ENCODE results near the gene DAP. TPM values are rescaled to one million over a fixed set of nuclear protein-coding genes. Genes with fewer than 3 reads are reported as not detected.

The DAP gene
- total RNA-seq, 1 experiment from 2014 or later = 35.8 TPM

DNA sequence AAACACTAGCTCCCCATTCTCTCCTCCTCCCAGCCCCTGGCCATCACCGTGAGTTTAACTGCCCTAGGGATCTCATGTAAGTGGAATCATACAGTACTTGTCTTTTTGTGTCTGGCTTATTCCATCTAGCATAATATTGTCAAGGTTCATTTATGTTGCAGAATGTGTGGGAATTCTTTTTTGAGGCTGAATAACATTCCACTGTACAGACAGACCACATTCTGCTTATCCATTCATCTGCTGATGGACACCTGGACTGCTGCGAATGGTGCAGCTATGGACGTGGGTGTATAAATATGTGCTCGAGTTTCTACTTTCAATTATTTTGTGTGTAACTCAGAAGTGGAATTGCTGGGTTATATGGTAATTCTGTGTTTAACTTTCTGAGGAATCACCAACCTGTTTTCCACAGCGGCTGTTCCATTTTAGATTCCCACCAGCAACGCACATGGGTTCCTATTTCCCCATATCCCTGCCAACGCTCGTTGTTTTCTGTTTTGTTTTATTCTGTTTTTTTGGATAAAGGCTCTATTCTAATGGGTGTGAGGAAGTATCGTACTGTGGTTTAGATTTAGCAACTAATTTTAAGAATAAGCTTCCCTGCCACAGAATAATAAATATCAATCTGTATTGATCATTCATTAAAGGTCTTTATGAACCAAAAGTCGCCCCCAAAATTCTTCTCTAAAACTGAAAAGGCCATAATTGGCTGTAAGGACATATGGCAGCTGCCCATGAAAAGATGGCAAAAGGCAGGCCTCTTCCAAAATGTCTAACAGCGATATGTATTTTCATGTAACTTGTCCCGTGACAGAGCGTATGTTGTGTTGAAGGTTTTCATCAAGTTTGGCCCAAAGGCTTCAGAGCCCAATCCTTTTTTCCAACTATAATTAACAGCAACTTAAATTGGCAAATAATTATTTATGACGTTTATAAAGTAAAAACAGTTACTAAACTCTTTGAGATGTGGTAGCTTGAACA, 70.3 kb downstream of the DAP start:
- DNase-seq (ENCODE audit: low read depth) = no peak

DNA sequence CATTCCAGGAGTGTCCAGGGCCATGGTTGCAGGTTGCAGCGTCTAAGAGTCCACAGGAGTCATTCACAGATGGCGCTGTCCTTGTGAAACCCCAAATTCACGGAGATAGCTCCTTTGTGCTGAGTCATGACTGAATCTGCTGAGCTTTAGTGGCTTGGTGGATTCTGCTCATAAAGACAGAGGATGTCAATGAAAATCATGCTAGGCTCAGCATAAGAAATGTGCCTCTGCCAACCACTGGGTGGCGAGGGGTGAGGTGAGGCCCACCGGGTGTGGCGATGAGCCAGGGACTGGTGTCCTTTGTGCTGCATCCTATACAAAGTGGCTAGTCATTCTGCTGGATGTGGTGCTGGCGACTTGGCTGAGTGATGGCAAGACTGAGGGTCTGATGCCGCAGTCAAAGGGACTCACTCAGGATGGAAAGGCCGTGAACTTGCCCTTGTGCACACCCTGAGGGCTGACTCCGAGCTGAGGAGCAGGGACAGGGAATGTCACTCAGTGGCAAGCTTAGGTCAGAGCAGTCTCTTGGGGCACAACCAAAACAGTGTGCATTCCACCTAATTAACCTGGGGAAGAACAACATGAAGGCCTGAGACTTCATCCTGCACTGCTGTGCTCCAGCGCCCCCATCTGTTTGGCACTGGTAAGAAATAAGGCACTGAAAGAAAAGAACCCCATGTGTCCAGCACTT, 71.5 kb downstream of the DAP start:
- peak; percentile 66 for DNase-seq (ENCODE audit: low read depth)

DNA sequence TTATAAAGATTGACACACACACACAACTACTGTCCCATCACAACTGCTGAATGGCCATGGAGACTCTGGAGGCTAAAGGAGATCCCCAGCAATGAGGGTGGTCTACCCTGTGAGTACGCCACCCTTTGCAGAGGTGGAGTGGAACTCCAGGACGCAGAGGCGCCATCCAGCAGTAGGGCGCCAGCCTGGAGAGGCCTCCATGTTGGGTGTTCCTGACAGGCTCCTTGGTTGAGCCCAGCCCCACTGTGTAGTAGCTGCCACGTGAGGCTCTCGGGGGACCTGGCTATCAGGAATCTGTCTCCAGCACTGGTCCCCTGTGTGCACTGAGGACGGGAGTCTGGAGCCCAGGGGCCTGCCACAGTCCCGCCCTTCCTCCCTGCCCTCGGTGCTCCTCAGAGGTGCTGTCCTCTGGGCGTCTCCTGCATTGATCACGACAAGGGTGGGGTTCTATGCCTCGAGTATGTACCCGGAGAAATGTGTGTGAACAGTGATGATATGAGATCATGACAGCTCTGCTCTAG, 72.3 kb downstream of the DAP start:
- no peak for DNase-seq (ENCODE audit: low read depth)

DNA sequence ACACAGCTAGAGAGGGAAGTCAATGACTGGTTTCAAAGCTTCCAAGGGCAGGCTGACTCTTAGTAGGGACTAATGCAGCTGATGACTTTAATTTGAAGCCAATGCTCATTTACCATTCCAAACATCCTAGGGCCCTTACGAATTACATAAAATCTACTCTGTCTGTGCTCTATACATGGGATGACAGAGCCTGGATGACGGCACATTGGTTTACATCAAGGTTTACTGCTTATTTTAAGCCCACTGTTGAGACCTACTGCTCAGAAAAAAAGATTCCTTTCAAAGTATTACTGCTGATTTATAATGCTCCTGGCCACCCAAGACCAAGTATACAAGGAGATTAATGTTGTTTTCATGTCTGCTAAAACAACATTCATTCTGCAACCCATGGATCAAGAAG, 74.1 kb downstream of the DAP start:
- no peak for DNase-seq (ENCODE audit: low read depth)

DNA sequence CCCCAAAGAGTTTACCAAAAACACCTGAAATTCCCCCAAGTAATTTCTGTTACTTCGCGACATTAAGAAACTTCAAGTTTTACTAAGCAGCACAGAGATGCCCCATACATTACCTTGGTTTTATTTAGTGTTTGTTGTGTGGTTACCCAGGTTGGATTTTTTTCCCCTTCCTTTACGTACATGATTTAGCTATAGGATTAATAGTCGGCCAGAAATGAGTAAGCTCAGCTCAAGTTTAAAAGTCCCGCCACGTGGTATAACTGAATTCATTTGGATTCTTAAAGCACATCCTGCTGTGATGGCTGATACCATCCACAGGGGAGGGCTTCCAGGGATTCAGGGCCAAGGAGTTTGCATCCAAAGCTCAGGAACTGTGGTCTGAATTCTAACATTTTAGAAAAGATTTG, 75.9 kb downstream of the DAP start:
- DNase-seq (ENCODE audit: low read depth) = no peak

DNA sequence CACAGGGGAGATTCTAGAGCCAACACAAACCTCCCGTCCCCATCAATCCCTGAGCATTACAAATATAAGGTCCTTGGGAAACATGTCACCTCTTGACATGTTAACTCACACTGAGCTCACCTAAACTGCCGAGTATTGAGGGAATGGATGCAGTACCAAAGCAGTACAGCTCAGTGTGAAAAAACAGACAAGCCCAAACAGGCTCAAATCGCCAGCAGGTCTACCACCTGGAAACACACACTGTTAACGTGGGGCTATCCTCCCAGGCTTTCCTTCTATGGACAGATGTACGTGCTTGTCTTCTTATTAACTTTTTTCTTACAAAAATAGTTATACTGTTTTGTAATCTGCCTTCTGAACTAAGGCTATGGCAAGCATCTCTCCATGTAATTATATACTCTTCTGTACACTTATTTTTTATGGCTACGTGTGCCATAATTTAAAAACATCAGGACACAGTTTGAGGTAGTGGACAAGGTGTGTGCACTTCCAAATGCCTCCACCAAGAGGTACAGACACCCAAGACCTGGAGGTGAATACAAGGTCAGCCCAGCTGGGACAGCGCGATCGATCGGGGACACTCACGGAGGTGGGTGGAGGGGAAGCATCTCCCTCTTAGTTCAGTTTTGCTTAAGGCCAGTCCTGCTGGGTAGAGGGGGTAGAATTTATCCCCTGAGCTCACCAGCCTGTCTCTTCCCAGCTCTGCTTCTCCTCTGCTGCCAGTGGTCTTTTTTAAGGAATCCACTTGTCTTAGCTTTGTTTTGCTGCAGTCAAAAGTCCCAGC, 76.5 kb downstream of the DAP start:
- DNase-seq (ENCODE audit: low read depth) = no peak

DNA sequence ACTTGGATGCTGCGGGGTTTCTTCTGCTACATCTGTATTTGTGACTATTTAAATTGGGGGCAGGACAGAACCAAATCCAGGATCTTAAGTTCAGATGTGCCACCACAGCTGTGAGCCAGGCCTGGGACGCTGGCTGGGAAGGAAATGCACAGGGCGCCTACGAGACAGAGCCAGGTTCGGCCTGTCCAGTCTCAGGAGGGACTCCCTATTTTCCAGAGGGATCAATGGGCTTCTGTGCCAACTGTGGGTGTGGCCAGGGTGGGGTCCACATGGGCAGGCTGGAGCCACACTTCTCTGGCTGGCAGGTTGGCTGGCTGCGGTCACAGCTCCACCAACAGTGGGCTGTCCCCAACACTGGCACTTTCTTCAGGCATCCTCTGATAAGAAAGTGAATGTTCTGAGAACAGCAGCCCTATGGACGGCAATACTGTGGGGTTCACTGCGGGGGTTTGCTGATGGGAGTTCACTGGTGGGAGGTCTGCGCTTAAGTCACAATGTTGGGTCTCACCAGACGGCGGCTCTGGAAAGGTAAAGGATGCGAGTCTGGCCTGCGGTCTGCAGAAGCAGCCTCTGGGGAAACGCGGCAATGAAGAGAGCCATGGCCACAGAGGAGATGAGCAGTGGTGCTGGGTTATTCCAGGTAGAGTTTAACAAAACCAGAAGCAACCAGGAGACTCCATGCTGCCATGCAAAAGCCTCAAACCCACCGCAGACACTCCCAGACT, 78.1 kb downstream of the DAP start:
- DNase-seq (ENCODE audit: low read depth) = no peak

DNA sequence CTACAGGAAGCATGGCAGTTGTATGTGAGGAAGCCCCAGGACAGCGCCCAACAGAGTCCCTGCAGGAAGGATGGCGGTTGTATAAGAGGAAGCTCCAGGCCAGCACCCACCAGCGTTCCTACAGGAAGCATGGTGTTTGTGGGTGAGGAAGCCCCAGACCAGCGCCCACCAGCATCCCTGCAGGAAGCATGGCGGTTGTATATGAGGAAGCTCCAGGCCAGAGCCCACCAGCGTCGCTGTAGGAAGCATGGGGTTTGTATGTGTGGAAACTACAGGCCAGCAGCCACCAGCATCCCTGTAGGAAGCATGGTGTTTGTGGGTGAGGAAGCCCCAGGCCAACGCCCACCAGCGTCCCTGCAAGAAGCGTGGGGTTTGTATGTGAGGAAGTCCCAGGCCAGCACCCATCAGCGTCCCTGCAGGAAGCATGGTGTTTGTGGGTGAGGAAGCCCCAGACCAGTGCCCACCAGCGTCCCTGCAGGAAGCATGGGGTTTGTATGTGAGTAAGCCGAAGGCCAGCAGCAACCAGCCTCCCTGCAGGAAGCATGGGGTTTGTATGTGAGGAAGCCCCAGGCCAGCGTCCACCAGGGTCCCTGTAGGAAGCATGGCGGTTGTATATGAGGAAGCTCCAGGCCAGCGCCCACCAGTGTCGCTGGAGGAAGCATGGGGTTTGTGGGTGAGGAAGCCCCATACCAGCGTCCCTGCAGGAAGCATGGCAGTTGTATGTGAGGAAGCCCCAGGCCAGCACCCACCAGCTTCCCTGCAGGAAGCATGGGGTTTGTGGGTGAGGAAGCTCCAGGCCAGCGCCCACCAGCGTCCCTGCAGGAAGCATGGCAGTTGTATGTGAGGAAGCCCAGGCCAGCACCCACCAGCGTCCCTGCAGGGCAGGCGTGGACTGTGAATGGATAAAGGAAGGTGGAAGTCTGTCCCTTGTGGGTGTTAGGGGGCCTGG, 79.0 kb downstream of the DAP start:
- DNase-seq (ENCODE audit: low read depth) = no peak

DNA sequence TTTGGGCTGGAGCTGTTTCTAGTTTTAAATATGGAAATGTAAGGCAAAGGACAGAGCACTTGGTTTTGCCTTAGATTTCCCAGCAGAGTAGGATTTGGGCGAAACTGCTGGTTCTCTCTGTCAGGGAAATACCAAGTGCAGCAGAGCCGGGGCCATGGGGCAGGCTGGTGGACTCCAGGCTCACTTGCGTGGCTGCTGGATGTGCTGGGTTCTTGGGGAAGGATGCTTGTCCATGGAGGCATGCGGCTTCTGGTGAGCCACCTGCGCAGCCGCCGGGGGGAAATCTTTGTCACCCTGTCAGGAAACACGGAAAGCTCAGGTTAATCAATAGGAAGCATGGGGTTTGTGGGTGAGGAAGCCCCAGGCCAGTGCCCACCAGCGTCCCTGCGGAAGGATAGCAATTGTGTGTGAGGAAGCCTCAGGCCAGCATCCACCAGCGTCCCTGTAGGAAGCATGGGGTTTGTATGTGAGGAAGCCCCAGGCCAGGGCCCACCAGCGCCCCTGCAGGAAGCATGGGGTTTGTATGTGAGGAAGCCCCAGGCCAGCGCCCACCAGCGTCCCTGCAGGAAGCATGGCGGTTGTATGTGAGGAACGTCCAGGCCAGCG, 80.1 kb downstream of the DAP start:
- DNase-seq (ENCODE audit: low read depth) = no peak

DNA sequence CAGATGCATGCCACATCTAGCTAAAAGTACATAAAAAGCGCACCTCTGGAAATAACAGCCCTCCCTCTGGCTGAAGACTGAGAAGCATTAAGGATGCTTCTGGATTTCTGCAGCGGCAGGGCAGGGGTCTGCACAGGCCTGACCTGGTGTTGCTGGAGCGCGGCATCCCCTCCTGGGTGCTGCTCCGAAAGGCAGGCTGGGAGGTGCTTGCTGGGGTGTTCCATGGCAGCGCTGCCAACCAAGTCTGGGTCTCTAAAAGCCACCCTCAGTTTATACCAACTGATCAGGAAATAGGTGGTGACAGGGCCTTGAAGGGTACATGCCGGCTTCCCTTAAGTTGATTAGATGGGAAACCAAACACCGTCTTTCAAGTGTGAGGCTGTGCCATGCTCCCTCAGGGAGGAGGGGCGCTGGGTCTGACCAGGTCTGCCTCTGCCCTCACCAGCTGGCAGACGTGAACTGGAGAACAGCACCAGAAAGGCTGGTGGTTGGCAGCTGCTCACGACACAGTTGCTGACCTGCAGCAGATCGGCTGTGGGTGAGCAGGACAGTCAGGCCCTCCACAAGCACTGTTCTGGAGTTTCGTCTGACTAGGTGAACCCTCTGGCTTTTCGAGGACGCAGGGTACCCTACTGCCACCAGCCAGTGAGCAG, 81.6 kb downstream of the DAP start:
- no peak for DNase-seq (ENCODE audit: low read depth)

DNA sequence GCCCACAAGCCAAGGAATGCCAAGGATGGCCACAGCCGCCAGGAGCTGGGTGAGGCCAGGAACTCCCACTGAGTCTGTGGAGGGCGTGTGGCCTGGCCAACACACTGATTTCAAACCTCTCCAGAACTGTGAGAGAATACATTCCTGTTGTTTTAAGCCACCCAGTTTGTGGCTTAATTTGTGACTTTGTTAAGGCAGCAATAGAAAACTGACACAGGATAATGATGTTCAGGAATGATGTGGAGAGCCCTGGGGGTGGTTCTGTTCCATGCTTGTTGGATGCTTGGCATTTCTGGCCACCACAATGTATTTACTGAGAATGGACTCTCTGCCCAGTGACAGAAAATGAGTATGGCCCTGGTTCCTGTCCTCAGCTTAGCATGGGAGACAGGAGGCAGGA, 82.8 kb downstream of the DAP start:
- DNase-seq (ENCODE audit: low read depth) = peak; percentile 52

DNA sequence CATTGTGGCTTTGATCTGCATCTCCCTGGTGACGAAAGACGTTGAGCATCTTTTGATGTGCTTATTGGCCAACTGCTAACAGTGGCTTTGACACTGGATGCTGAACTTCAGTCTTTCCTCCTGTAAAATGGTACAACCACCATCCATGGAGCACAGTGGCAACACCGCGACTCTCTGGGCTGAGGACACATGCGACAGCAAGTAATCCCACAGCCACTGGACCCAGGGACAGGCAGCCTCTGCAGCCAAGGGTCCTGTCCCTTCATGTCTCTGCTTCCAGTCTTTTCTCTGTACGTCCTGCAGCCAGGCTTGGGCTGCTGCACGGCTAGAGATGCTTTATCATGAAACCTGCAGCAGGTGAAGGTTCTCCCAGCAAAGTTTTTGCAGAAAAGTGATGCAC, 83.5 kb downstream of the DAP start:
- DNase-seq (ENCODE audit: low read depth) = no peak

DNA sequence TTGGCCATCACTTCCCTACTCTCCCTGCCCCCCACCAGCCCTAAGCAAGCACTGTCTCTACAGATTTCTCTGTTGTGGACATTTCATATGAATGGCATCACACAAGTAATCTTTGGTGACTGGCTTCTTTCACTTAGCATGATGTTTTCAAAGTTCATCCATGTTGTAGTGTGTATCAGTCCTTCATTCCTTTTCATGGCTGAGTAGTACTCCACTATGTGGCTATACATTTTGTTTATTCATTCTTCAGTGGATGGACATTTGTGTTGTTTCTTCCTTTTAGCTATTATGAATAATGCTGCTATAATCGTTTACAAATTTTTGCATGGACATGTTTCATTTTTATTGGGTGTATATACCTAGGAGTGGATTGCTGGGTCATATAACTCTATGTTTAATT, 84.1 kb downstream of the DAP start:
- no peak for DNase-seq (ENCODE audit: low read depth)

DNA sequence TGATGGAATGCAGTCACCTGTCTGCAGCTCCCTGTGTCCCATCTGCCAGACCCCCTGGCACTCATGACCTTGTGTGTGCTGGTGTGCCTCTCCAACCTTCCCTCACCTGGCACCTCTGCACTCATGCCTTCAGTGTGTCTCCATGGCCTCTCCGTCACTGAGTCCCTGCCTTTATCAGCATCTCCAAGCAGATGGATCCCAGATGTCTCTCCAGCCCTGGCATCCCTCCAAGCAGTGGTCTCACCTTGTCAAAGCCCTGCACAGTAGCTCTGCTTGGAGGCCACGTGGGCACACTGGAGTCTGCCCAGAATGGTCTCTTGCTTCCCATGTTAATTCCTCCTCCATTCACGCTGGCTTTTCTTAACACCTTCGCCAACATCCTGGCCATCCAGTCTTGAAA, 84.8 kb downstream of the DAP start:
- peak; percentile 19 for DNase-seq (ENCODE audit: low read depth)

DNA sequence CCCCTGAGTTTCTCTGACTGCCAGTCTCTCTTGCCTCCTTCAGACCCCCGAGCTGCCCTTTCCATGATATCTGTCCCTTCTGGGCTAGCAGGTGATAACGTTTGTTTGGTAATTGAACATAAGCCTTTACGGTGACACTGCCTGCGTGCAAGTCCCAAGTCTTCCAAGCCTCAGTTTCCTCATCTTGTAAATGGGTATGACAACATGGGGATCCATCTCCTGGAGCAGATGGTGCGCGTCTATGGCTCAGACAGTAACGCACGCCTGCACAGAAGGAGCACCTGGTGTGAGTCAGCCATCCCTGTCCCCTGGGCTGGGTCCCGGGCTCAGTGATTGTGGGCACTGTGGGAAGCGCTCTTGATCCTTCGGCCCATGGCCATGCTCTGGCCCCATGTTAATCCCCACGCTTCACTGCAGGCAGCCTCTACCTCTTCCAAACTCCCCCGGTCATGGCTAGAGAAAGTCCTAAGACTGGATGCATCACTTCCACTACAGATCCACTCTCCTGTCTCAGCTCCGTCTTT, 85.8 kb downstream of the DAP start:
- DNase-seq (ENCODE audit: low read depth) = no peak

DNA sequence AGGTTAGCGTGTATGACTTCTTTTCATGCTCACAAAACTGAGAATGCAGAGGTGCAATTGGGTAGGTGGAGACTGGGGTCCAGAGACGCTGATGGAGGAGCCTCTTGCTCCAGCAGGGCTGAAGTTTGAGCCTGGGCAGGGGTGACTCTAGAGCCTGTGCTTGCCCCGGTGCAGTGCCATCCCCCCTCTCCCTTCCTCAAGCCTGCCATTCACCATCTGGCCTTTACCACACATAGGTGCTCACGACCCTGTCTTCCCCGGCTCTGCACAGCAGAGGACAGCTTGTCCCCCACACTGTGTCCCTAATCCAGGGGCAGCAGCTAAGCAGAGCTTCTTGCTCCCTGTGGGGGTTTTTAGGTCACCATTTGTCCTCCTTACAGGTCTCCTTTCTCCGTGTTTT, 86.5 kb downstream of the DAP start:
- DNase-seq (ENCODE audit: low read depth) = no peak

DNA sequence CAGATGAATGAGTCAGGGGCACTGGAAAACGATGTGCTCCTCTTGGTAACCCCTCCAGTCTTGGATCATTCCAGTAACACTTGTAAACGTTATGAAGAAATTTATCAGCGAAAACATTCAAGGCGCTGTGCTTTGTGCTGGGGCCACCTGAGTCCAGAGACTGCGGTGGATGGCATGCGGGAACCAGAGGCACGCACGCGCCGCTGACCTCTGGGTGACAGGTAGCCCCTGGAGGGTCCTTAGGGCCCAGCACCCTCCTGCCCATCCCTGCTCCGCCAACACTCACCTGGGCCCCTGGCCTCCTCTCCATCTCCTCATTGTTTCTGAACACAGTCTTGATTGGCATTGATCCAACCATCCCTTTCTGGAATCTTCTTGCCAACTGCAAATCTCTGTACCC, 86.9 kb downstream of the DAP start:
- no peak for DNase-seq (ENCODE audit: low read depth)

DNA sequence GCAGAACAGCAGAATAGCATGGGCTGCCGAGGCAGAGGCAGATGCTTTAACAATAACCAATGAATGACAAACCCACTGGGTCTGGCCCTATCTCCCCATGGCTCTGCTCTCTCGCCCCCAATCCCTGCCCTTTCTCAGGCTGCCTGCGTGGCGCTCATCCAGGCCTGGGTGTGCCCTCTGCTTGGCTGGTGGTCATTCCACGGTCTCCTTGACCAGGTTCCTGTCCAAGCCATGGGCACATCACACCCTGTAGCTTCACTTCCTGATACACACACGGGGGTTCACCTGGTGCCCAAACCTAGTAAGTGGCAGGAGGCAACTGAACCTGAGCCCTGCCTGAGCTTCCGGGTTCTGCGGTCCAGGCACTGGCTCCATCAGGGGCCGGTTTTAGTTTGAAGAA, 87.6 kb downstream of the DAP start:
- no peak for DNase-seq (ENCODE audit: low read depth)

DNA sequence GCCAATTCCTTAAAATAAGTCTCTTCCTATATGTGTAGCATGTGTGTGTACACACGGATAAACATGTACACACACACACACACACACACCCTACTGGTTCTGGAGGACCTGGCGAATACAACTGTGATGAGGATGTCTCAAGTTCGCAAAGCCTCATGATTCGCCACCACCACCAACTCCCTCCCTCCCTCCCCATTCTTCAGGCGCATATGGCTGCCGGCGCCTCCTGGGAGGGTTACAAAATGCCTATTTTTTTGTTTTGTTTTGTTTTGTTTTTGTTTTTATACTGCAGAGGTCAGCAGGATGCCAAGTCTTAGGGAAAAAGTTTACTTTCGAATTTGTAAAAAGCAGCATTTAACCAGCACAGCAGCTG, 88.0 kb downstream of the DAP start:
- DNase-seq (ENCODE audit: low read depth) = no peak

Measured in RPMI7951 (cell line).